Activated T-helper 2 cell treated with anti-CD3 and anti-CD28 coated beads, Interferon-gamma antibody, Interleukin-2, Interleukin-4, amounts not matched to agents 10 μg/mL and 5 μg/mL and 100 μg/mL, durations not matched to agents 14 hours and 24 hours and 36 hours (primary cell): ENCODE measurements around the gene SACM1L. TPM values are rescaled to one million over a fixed set of nuclear protein-coding genes. Genes with fewer than 3 reads are reported as not detected.
A peak's percentile ranks its signal among the peaks of the same experiment; 100 is the strongest.
"Not testable (repeated sequence)": the region's sequence is repeated elsewhere in the genome, so short reads cannot be mapped to it uniquely, and the experiment has no call there.

ENCODE experiments used
- DNase-seq: peaks from one replicate; pipeline ENCODE4 v3.0.0; 2021; ENCODE audit warnings: low spot score
- H3K27ac Mint-ChIP-seq: one replicate; pipeline ENCODE4 v1.8.0; 2021; ENCODE audit warnings: mixed read lengths
- H3K27me3 Mint-ChIP-seq: one replicate; pipeline ENCODE4 v1.8.0; 2021; ENCODE audit warnings: low read depth, mixed read lengths
- H3K36me3 Mint-ChIP-seq: one replicate; pipeline ENCODE4 v1.8.0; 2021; ENCODE audit warnings: low read depth, mixed read lengths
- H3K4me1 Mint-ChIP-seq: one replicate; pipeline ENCODE4 v1.8.0; 2021; ENCODE audit warnings: low read depth, mixed read lengths
- H3K4me3 Mint-ChIP-seq: one replicate; pipeline ENCODE4 v1.8.0; 2021; ENCODE audit warnings: low read depth, mild to moderate bottlenecking, moderate library complexity, mixed read lengths
- H3K9me3 Mint-ChIP-seq: one replicate; pipeline ENCODE4 v1.8.0; 2021; ENCODE audit warnings: mixed read lengths
- intact Hi-C: fragments of 100-400 bp; cut with micrococcal nuclease; formaldehyde crosslinking; loops from one replicate; pipeline ENCODE4 v1.15.1; 2023
- total RNA-seq: library from RNA; stranded (reverse); gene quantifications from 2 replicates; pipeline ENCODE4 v1.2.3, GENCODE V29; 2022

SACM1L gene
- total RNA-seq, 1 donor from 2014 or later, result 105 TPM

DNA sequence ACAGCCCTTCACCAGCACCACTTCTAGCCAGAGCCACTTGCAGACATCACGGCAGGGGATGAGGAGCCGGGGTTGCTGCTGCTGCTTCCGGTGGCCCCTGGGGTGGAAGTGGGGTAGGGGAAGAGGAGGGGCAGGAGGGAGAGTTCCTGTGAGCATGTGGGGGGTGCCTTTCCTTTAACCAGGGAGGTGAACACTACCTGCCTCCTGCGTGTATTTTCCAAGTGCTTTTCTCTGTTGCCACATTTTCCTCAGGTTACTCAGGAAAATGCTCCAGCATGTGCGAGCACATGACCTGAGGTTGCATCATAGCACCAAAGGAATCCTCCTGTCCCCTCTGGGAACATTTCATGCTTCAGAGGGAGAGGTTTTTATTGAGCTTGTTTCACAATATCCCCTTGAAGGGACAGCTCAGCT lies 12.2 kb upstream of the SACM1L start:
- peak; percentile 43 for DNase-seq
- intact Hi-C loops, result no loop called here
- H3K4me3 Mint-ChIP-seq, result peak overlapping the region; percentile 61
- no peaks in the 10 kb centered on the region for H3K9me3 Mint-ChIP-seq
- peak overlapping the region; percentile 85 for H3K27ac Mint-ChIP-seq
- no peaks in the 10 kb centered on the region for H3K27me3 Mint-ChIP-seq
- peaks cover 59% of the 10 kb centered on the region for H3K36me3 Mint-ChIP-seq
- peaks cover 17% of the 10 kb centered on the region for H3K4me1 Mint-ChIP-seq

DNA sequence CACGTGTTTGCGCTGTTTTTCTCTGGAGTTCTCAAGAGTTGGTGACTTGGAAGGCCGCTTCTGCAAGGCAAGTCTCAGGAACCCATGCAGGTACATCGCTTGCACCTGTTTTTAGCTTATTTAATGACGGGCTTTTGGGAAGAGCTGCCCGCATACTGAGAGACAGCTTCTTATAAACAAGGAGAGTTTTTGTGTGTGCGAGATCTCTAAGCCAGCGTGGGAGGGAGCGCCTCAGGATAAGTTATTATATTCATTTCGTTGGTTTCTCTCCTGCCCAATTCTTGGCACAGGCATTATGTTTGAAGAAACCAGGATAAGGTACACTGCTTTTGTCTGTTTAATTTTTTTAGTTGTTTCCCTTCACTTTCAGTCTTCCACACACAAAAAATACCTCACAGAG lies 11.4 kb upstream of the SACM1L start:
- Mint-ChIP-seq H3K4me3 (no peak overlapping the region), H3K27me3 (no peaks in the 10 kb centered on the region), H3K27ac (peak overlapping the region; percentile 42), H3K4me1 (peaks cover 17% of the 10 kb centered on the region), H3K9me3 (no peaks in the 10 kb centered on the region), H3K36me3 (peaks cover 60% of the 10 kb centered on the region)
- no peak for DNase-seq
- intact Hi-C loops, result no loop called here

DNA sequence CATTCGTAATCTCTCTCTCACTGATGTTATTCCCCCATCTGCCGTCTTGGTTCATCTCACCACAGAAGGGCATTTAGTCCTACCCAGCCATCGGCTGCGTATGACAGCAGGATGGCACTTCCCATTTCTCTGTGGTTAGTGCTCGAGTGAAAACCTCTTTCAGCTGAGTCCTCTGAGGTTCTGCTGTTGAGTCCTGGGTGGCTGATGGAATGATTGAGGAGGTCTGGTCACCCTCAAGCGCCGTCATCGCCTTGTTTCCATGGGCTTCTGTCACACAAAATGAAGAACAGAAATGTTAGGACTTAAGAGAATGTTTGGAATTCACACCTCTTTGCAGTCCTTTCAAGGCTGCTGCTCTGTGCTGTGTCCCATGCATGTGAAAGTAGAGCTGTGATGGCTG lies 9.4 kb upstream of the SACM1L start:
- Mint-ChIP-seq H3K27me3 (no peaks in the 10 kb centered on the region), H3K4me1 (peaks cover 21% of the 10 kb centered on the region), H3K27ac (no peak overlapping the region), H3K36me3 (peaks cover 48% of the 10 kb centered on the region), H3K9me3 (no peaks in the 10 kb centered on the region), H3K4me3 (no peak overlapping the region)
- intact Hi-C loops, result no loop called here
- DNase-seq, result no peak

DNA sequence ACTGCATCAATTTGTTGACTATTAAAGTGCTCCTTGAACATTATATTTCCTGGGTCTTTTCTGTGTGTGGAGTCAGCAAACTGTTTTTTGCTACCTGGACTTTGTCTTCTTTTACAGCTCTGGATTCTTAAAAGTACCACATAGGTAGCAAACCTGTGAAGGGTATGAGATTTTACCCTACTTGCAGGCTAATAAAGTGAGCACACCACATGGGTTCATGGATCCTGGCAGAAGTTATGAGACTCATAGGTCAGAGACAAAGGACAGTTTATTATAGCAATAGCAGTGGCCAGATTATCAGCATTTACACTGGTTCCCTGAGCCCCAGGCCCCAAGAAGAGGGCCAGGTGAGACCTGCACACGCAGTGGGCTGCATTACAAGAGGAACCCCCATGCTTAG lies 8.0 kb upstream of the SACM1L start:
- H3K27me3 Mint-ChIP-seq, result no peaks in the 10 kb centered on the region
- intact Hi-C loops, result no loop called here
- no peaks in the 10 kb centered on the region for H3K9me3 Mint-ChIP-seq
- H3K4me3 Mint-ChIP-seq, result no peak overlapping the region
- no peak for DNase-seq
- H3K27ac Mint-ChIP-seq, result no peak overlapping the region
- peaks cover 21% of the 10 kb centered on the region for H3K4me1 Mint-ChIP-seq
- peaks cover 41% of the 10 kb centered on the region for H3K36me3 Mint-ChIP-seq

DNA sequence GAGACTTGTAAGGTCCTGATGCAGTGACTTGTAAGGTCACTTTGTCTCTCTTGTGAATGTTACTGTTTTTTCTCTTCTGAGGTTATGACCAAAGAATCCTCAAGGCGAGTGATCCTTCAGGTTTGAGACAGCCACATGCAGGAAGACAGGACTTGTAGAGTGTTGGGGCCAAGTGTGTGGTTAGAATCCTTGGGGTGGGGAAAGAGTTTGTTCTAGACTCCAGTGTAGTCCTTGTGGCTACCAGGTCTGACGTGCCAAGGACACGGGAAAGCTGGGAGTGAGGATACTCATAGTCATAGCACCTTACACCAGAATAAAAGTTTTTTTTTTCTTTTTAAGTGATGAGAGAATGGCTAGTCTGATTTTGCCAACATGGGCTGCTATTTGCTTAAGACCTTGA lies 7.3 kb upstream of the SACM1L start:
- Mint-ChIP-seq H3K9me3 (no peaks in the 10 kb centered on the region), H3K36me3 (peaks cover 35% of the 10 kb centered on the region), H3K27ac (no peak overlapping the region), H3K4me3 (no peak overlapping the region), H3K4me1 (peaks cover 15% of the 10 kb centered on the region), H3K27me3 (no peaks in the 10 kb centered on the region)
- intact Hi-C loops, result no loop called here
- no peak for DNase-seq

DNA sequence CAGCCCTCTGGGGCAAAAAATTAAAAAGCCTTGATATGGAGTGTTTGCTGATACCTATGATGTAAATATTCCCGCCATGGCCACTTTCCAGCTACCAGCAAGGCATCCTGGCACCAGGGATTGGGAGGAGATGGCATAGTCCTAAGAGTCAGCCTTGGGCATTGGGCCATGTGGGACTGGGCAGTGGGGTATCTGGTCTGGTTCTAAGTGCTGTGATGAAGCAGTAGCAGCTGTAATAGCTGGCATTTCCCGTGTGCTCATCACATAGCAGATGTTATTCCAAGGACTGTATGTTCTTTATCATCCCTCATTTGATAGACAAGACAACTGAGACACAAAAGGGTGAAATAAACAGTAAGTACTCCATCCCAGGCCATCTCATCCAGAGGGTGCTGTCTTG lies 6.9 kb upstream of the SACM1L start:
- no peak for DNase-seq
- H3K4me1 Mint-ChIP-seq, result peaks cover 10% of the 10 kb centered on the region
- H3K27ac Mint-ChIP-seq, result no peak overlapping the region
- no peaks in the 10 kb centered on the region for H3K9me3 Mint-ChIP-seq
- peaks cover 32% of the 10 kb centered on the region for H3K36me3 Mint-ChIP-seq
- intact Hi-C loops, result no loop called here
- H3K4me3 Mint-ChIP-seq, result no peak overlapping the region
- no peaks in the 10 kb centered on the region for H3K27me3 Mint-ChIP-seq

DNA sequence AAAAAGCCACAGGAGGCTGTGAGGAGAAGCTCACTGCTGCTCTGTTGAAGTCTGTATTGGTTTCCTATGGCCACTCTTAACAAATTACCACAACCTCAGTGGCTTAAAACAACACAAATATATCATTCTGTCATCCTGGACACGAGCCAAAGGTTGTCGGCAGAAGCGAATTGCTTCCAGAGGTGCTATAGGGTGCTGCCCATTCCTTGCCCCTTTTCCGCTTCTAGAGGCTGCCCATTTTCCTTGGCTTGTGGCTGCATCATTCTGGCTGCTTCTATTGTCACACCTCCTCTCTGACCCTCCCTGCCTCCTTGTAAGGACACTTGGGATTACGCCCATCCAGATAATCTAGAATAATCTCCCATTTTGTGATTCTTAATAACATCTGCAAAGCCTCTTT lies 6.4 kb upstream of the SACM1L start:
- no peak for DNase-seq
- Mint-ChIP-seq H3K4me3 (no peak overlapping the region), H3K9me3 (no peaks in the 10 kb centered on the region), H3K27ac (no peak overlapping the region), H3K4me1 (peaks cover 10% of the 10 kb centered on the region), H3K36me3 (peaks cover 28% of the 10 kb centered on the region), H3K27me3 (no peaks in the 10 kb centered on the region)
- intact Hi-C loops, result no loop called here

DNA sequence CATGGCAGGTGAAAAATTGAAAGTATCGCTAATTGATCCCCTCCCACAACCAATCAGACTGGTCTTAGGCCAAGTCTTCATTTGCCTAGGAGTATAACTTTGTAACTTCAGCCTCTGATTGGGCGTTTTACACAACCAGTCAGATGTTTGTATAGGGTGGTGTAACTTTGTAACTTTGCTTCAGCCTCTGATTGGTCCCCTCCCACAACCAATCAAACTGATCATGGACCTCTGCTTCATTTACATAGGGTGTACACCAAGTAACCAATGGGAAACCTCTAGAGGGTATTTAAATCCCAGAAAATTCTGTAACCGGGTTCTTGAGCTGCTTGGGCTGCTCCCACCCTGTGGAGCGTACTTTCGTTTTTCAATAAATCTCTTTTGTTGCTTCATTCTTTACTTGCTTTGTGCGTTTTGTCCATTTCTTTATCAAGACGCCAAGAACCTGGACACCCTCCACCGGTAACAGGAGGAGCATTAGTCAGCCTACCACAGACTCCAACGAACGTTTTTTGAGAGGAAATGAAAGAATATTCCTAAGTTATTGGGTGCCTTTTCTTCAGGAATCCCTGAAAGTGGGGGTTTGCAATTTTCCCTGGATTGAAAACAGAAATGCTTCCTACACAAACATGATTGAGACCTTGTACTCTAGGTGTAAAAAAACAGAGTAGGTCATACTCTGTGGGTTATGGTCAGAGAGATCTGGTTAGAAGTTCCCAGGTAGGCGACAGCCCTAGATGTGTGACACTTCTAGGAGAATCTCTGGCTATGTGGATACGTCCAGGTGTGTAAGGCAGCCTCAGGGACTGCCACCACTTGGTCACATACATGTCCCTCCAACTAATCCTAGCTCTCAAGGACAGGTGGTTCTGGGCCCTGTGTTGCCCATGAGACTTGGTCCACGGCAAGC lies 5.5 kb upstream of the SACM1L start:
- intact Hi-C loops, result no loop called here
- no peak for DNase-seq
- Mint-ChIP-seq H3K27me3 (no peaks in the 10 kb centered on the region), H3K27ac (no peak overlapping the region), H3K9me3 (no peaks in the 10 kb centered on the region), H3K4me1 (peaks cover 17% of the 10 kb centered on the region), H3K36me3 (peaks cover 23% of the 10 kb centered on the region), H3K4me3 (no peak overlapping the region)

DNA sequence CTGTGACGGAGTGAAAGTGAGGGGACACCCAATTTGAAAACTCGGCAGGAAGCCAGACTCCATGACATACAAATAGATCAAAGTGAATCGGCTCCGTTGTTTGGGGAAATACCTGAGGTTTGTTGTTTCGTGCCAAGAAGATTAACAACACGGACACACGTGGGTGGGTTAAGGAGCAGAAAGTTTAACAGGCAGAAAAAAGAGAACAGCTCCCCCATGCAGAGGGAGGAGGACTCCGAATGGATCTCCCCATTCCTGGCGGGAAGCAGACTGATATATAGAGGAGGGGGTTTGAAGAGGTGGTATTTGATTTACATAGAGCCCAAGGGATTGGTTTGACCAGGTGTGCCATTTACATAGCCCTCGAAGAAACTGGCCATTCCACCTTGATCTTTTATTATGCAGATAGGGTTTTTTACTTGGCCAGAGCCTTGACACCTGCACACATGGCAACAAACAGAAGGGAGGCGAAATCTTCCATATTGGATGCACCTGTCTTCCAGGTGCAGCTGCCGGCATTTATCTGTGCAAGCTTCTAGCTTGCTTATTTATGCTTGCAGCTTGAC lies 4.8 kb upstream of the SACM1L start:
- Mint-ChIP-seq H3K4me3 (no peak overlapping the region), H3K4me1 (peaks cover 17% of the 10 kb centered on the region), H3K9me3 (no peaks in the 10 kb centered on the region), H3K27ac (no peak overlapping the region), H3K27me3 (peaks cover 2% of the 10 kb centered on the region), H3K36me3 (peaks cover 23% of the 10 kb centered on the region)
- no peak for DNase-seq
- intact Hi-C loops, result no loop called here

DNA sequence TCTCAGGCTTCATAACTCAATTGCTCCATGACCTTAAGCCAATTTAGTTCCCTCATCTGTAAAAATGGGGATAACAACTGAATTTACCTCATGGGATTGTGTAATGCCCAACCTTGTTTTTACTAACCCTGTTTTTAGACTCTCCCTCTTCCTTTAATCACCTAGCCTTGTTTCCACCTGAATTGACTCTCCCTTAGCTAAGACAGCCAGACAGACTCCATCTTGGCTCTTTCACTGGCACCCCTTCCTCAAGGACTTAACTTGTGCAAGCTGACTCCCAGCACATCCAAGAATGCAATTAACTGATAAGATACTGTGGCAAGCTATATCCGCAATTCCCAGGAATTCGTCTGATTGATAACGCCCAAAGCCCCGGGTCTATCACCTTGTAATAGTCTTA lies 3.5 kb upstream of the SACM1L start:
- Mint-ChIP-seq H3K4me1 (peaks cover 15% of the 10 kb centered on the region), H3K36me3 (peaks cover 24% of the 10 kb centered on the region)
- DNase-seq, intact Hi-C loops, H3K4me3 Mint-ChIP-seq, H3K27ac Mint-ChIP-seq, H3K9me3 Mint-ChIP-seq, H3K27me3 Mint-ChIP-seq: not testable (repeated sequence)

DNA sequence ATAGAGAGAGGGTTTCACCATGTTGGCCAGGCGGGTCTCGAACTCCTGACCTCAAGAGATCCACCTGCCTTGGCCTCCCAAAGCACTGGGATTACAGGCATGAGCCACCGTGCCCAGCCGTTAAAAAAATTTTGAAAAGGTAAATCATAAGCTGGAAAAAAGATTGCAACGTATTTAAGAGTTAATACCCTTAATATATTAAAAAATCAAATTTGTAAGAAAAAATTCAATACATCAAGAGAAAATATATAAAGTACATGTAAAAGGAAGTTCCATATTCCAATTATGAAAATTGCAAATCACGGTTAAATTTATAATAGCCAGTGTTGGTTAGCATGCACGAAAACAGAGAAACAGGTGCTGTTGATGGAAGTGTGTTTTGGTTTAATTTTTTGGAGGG lies 2.3 kb upstream of the SACM1L start:
- H3K36me3 Mint-ChIP-seq, result peaks cover 30% of the 10 kb centered on the region
- H3K9me3 Mint-ChIP-seq, result no peaks in the 10 kb centered on the region
- peaks cover 24% of the 10 kb centered on the region for H3K4me1 Mint-ChIP-seq
- H3K27me3 Mint-ChIP-seq, result peaks cover 2% of the 10 kb centered on the region
- H3K27ac Mint-ChIP-seq, result no peak overlapping the region
- DNase-seq, result no peak
- intact Hi-C loops, result no loop called here
- H3K4me3 Mint-ChIP-seq, result peak overlapping the region; percentile 24

DNA sequence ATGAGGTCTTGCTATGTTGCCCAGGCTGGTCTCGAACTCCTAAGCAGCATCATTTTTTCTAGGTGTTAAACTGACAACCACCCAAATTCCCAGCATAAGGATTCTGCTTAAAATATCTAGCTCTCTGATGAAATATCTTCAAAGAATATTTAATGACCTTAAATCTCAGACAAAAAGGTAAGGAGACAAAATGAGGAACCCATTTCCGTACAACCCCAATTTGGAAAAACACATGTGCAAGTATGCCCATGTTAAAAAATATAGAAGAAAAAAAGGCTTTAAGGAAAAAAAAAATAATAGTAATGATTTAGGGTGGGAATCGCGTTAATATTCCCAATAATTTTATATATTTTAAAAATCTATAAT lies 1.4 kb upstream of the SACM1L start:
- Mint-ChIP-seq H3K36me3 (peaks cover 29% of the 10 kb centered on the region), H3K27me3 (peaks cover 2% of the 10 kb centered on the region), H3K9me3 (no peaks in the 10 kb centered on the region), H3K4me3 (peak overlapping the region; percentile 48), H3K4me1 (peaks cover 31% of the 10 kb centered on the region), H3K27ac (no peak overlapping the region)
- intact Hi-C loops, result loop anchor here (1.0 kb wide), 1 partner anchor 20 kb away; no protein-coding TSS in a partner anchor
- no peak for DNase-seq

DNA sequence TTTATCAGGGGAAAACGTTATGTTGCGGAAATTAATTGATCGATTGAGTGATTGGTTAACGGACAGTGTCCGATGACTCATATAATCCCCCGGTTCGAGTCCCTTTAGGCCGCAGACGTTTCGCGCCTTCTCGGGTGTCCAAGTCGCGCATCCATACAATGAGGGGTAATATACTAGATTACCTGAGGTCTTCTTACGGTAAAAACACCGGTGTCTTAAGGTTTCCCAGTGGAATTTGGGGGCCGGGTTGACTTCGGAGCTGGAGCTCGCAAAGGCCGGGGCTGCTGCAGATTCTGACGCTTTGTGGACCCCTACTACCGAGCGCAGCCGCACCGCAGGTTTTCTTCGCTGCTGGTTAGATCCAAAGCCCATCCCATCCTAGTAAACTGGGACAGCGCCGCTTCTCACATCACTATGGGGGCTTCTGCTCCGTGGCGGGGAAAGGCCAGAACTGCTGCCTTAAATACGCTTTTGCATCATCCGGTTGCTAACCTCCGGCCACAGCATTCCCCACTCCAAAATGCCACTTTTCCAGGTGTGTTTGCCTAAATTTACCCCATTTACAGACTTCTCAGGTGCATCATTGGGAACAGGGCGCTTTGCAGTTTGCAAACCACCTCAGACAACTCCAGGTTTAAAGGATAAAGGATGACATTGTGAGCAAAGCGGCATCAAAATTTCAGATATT lies 858 bp upstream of the SACM1L start:
- peaks cover 34% of the 10 kb centered on the region for H3K4me1 Mint-ChIP-seq
- intact Hi-C loops, result loop anchor here (1.0 kb wide), 1 partner anchor 20 kb away; no protein-coding TSS in a partner anchor

More for the DNA sequence above, 858 bp upstream of the SACM1L start:
- DNase-seq, result peak; percentile 29
- H3K4me3 Mint-ChIP-seq, result peak overlapping the region; percentile 93
- peak overlapping the region; percentile 93 for H3K27ac Mint-ChIP-seq
- peaks cover 2% of the 10 kb centered on the region for H3K27me3 Mint-ChIP-seq
- H3K36me3 Mint-ChIP-seq, result peaks cover 31% of the 10 kb centered on the region
- no peaks in the 10 kb centered on the region for H3K9me3 Mint-ChIP-seq
